ENCODE data around the gene PCLO.
"Not testable (repeated sequence)": the region's sequence is repeated elsewhere in the genome, so short reads cannot be mapped to it uniquely, and the experiment has no call there.

PCLO gene

DNA sequence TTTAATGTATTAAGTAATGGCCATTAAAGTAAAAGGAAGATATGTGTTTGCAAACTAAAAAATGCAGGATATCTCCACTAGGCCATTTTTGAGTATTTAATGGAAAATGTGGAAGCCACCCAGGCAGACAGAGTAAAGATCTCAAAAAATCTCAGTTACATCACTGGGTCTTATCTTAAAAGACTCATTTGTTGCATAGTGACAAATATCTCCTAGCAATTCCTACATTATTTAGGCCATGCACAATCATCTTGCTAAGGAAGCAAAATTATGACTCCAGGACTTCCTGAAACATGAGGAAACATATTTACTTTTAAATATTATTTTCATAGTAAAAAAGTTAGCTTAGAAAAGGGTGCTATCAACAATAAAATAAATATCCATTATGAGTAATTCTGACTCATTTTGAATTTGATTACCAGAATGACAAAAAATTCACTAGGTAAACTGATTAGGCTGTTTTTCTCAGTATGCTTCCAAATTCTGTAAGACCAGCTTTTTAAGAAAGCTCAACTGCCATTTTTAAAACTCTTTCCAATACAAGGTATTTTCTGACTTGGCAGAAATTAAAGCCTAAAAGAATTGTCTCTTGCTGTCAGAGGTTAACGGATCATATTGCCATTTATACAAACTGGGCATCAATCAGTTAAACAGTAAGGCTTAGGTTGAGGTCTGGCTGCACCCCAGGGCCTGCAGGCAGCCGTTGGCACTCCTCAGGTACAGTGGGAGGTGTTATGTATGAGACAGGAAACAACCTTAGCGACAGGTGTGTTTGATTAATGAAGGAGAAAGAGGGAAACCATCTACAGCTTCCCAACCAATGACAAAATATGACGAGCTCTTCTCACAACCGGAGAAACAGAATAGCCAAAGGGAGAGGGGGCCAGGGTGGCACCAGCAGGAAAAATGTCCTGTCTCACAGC lies 31.8 kb downstream of the PCLO start:
- DNase-seq: no peak

DNA sequence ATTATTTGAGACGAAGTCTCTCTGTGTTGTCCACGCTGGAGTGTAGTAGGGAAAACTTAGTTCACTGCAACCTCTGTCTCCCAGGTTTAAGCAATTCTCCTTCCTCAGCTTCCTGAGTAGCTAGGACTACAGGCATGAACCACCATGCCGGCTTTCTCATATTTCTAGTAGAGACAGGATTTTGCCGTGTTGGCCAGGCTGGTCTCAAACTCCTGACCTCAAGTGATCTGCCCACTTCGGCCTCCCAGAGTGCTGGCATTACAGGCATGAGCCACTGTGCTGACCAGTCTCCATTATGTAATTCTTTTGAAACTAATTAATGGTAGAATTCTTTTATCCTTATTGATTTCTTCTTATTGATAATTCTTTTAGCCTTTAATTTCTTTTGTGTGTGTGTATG lies 32.5 kb downstream of the PCLO start:
- no peak for DNase-seq

DNA sequence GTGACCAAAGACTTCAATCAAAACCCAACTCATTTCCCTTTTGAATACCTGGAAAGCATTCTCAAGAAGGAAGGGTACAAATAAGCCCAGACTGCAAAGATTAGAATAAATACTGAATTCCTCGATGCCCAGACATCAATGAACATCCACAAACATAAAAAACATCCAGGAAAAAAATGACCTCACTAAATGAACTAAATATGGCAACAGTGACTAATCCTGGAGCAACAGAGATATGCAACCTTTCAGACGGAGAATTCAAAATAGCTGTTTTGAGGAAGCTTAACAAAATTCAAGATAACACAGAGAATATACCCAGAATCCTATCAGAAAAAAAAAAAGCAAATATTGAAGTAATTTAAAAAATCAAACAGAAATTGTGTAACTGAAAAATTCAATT lies 43.2 kb downstream of the PCLO start:
- no peak for DNase-seq

DNA sequence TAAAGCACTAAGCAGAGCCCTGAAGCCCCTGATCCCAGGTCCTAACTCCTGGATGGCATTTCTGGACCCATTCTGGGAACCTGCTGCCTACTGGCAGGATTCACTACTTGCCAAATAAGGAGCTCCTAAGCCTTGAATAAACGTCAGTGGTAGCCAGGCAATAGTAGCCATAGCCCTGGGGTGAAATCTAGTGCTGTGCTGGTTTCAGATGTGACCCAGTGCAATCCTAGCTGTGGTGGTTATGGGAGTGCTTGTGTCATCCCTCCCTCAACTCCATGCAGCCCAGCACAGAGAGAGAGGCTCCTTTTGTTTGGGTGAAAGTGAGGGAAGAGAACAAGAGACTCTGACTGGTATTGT lies 43.7 kb downstream of the PCLO start:
- peak; percentile 68 for DNase-seq

GRCh38 chr7:83118347-83119025 lies 44.2 kb downstream of the PCLO start:
- no peak for DNase-seq

GRCh38 chr7:83117466-83117865 lies 45.2 kb downstream of the PCLO start:
- DNase-seq: no peak

- DNase-seq: no peak
These were observed 51.3 kb downstream of the PCLO start for GRCh38 chr7:83111391-83111790.

DNA sequence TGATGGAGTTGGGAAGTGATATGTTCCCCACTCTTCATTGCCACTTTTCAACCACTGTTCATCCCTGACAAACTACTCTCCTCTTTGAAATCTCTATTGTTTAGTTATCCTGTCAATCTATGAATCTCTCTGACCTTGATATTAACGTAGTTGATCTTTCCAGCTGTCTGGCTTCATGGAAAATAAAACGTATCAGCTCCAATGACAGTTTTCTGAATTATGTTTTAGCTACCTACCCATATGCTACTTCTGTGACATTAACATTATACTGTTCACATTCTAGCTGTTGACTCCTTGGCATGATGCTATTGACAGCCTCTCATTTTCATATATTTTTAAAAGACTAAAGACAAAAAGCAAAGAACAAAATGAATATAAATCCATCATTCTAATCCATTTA lies 53.3 kb downstream of the PCLO start:
- DNase-seq: no peak

- no peak for DNase-seq
These were observed 56.7 kb downstream of the PCLO start for GRCh38 chr7:83105948-83106347.

DNA sequence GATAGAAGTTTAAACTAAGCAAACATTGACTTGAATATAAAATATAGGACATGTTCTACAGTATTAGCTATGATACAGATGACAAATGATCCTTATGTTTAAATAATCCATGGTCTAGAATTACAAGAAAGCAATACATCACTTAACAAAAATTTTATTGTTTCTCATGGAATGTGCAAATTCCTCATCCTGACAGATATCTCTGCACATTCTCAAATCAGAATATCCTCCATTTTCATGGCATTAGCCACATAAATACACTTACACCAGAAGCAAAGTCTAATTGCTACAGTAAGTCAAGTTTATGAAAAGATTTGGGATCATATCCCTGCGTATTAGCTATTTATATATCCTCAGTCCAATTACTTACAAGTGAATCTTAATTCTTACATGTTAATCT lies 57.6 kb downstream of the PCLO start:
- DNase-seq: no peak

GRCh38 chr7:83101530-83101929 lies 61.2 kb downstream of the PCLO start:
- no peak for DNase-seq

DNA sequence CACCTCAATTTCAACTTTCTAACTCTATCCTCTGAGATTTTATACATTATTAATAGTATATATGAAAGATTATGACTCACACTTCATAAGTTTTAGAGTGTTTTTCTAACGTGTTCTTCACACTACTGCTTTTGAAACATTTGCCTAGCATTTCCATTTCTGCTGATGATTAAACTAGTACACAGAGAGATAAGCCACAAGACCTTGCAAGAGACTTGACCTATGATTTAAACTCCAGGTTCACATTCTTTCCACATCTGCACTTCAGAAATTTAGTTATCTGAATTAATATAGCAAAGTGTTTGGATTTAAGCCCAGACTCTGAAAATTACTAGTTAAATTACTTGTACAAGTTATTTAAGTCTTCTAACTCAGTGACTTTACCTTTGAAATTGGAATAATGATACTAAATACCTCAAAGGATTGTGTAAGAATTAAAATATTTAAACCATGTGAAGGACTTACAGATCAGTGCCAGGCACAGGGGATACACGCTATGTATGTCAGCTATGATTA lies 66.6 kb downstream of the PCLO start:
- DNase-seq: no peak

DNA sequence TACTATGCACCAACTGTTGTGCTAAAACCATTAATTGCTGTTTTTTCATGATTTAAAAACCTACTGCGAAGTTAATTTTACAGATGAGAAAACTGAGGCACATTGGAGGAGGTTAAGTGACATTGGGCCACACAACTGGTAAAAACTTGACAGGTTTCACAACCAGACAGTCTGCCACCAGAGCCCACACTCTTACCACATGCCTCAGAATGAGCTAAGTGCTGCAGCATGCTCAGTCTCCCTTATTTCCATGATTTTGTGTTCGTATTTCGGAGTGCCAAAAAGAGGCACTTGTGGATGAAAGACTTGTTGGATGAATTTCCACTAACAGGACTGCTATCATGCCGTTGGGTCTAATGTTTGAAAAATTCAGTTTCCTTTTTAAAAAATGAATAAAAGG lies 77.4 kb downstream of the PCLO start:
- DNase-seq: no peak

- not testable (repeated sequence) for DNase-seq
These were observed 82.8 kb downstream of the PCLO start for GRCh38 chr7:83079879-83080278.

DNA sequence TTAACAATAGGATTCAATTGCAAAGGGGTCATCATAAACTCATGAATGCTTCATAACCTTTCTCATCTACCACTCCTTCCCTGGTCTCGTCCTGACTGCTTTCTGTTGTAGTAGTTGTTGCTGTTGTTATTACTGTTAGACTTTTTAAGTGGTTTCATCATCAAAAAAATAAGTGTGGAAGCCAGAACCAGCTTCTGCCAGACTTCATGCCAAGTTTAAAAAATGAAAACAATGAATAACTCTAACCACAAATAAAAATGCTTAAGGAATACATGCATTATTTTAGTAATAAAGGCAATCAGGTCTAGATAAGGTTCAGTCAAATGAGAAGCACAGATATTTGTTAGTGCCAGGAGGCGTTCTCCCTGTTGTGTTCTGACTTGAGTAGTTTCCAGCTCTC lies 85.4 kb downstream of the PCLO start:
- DNase-seq: no peak

GRCh38 chr7:83072576-83073517 lies 89.8 kb downstream of the PCLO start:
- DNase-seq: no peak

- no peak for DNase-seq
These were observed 97.0 kb downstream of the PCLO start for GRCh38 chr7:83065714-83066113.

DNA sequence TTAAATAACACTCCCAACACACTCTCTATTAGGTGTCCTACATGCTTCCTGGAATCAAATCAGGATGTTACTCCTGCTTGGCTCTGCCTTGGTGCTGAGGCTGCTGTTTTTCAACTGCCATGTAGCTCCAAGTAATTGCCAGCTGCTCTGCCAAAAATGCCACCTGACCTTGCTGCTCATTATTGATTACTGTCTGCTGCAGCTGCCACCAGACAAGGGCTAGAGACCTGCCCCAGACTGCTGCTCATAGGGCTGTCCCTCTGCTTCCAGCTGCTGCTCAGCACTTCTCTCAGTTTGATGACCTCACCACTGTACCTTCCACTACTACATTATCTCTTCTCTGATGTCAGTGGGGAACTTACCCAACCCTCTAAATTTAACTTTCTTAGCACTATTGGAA lies 102.5 kb downstream of the PCLO start:
- peak; percentile 52 for DNase-seq

DNA sequence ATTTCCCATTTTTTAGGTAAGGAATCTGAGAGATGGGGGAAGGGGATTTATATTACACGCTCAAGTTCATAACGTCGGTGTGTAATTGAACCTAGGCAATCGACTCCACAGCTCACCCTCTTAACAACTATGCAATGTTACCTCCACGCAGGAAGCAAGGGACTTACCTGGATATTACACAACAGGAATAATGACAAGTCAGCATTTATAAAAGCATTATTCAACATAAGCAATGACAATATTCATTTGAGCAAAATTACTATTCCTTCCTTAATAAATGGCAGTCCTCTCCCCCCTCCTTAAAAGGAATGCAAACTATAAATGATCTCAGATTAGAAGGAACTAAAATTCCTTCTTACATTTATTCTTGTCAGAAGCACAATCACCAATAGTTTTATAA lies 104.0 kb downstream of the PCLO start:
- DNase-seq: no peak

DNA sequence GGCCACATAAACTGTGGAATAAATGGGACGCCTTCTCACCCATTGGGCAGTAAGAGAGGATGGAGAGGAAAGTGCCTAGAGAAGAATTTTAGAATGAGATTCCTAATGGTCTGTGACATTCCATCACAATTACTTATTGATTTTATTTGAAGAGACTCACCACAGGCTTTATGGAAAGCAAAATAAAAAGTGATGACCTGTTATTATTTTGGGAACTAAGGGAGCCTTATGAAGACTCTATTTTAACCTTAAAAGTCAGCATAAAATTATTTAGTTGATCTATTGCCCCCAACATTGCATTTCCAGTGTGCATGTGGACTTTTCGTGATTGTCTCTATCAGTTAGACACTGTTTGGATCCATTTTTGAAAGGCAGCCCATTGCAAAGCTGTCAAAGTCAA lies 107.5 kb downstream of the PCLO start:
- DNase-seq: no peak

DNA sequence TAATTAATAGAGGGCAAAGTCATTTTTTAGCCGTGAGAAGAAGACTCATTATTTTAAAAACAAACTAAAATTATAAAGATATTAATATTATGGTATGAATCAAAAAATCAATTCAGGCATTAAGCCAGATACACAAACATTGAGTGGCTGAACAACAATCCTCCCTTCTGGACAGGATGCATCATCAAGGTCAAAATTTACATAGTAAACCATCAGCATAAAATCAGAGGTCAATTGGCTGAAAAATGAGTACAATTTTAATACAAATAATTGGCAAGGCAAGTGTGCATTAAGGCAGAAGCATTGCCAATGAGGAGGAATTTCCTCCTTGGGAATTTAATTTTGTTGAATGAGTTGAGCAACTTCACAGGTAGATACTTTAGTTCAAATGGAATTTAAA lies 108.2 kb downstream of the PCLO start:
- DNase-seq: no peak

DNA sequence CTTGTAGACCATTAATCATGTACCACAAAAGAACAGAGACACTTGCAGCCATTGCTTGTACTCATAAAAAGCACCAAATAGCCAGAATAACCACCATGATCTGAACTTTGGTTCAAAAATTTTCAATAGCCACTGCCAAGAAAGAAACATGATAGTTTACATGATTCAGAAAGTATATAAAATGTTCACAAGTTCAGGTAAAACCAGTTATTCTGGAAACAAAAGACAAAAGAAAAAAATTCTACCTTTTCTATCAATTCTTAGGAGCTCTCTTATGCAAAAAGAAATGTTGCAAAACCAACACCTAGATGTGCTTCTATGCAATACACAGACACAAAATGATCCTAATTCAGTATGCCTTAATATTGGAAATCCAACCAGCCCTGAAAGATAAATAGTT lies 108.7 kb downstream of the PCLO start:
- DNase-seq: no peak

DNA sequence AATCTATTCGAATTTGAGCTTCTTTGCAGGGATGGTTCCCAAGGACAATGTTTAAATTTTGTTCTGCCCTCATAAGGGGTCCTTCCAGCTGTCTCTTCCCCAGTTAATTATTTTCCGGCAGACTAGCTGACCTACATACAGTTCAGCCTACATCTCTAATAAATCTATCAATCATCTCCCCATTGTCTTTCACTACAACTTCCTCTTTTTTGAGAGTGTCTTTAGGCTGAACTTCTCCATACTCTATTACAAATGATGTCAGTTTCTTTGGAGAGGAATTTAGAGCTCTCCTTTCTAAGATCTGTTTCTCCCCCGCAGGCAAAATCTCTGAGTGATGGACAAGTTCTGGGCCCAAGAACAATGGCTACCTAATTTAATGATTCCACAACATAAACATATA lies 122.2 kb downstream of the PCLO start:
- DNase-seq: no peak
